Aorta (tissue), 5 donors: Measurements from ENCODE around the gene GPC3. TPM values are rescaled to one million over a fixed set of nuclear protein-coding genes. Genes with fewer than 3 reads are reported as not detected.

ENCODE experiments used
- ATAC-seq: fragments of 200-7000 bp; cut with Tn5 transposase; one replicate; pipeline ENCODE4 v1.9.1; 2022; ENCODE audit warnings: moderate library complexity; ENCODE audit not compliant: low FRiP score
- DNase-seq, 2 donors: peaks; one replicate each; pipeline ENCODE4 v3.0.0-alpha.2; 2020
- H3K27ac ChIP-seq, 2 donors: one replicate each; pipeline ENCODE4 v1.5.1; 2013; ENCODE audit warnings: low read length in 2 of 2, mild to moderate bottlenecking in 2 of 2, moderate library complexity in 2 of 2, control low read depth in 1 of 2, inconsistent platforms in 1 of 2, low read depth in 1 of 2
- H3K27me3 ChIP-seq, 2 donors: one replicate each; pipeline ENCODE4 v1.6.1; 2013; ENCODE audit warnings: control low read depth in 1 of 2, low read length in 1 of 2, mild to moderate bottlenecking in 1 of 2, moderate library complexity in 1 of 2; ENCODE audit not compliant: insufficient read depth in 2 of 2, control insufficient read depth in 1 of 2
- H3K36me3 ChIP-seq, 2 donors: one replicate each; pipeline ENCODE4 v1.6.1; 2013; ENCODE audit warnings: control low read depth in 1 of 2, low read length in 1 of 2, mild to moderate bottlenecking in 1 of 2; ENCODE audit not compliant: insufficient read depth in 2 of 2, control insufficient read depth in 1 of 2
- H3K4me1 ChIP-seq, 2 donors: one replicate each; pipeline ENCODE4 v1.6.1; 2013; ENCODE audit warnings: low read length in 2 of 2, control low read depth in 1 of 2, mild to moderate bottlenecking in 1 of 2, moderate library complexity in 1 of 2; ENCODE audit not compliant: insufficient read depth in 2 of 2, control insufficient read depth in 1 of 2
- H3K4me3 ChIP-seq, 2 donors: one replicate each; pipeline ENCODE4 v1.5.1; 2013; ENCODE audit warnings: low read length in 2 of 2, control low read depth in 1 of 2, mild to moderate bottlenecking in 1 of 2
- H3K9me3 ChIP-seq: one replicate; pipeline ENCODE4 v1.6.1; 2013; ENCODE audit warnings: mild to moderate bottlenecking, low read length; ENCODE audit not compliant: control insufficient read depth
- WGBS, 2 donors: extraction: QIAGEN DNeasy Blood & Tissue Kit; methylation state at CpG; one replicate each; pipeline ENCODE4 v1.1.7; 2013; 5-methylcytosine and 5-hydroxymethylcytosine counted together
- intact Hi-C, 2 donors: fragments of 100-400 bp; cut with DNase I; formaldehyde crosslinking; loops; one replicate each; pipeline versions ENCODE4 v1.14.2 to v1.15.0; 2022
- polyA plus RNA-seq, 2 donors: library from polyadenylated mRNA; stranded (reverse); fragments of 200-250 nt; gene quantifications; one replicate each; pipeline ENCODE4 v1.2.3, GENCODE V29; 2013
- total RNA-seq, 2 donors: library from RNA; stranded (reverse); fragmentation: NEBNext Ultra II Directional; extraction: Animal tissue kit (Norgen Biotek cat#: 25700); gene quantifications; one replicate each; pipeline ENCODE4 v1.2.1, GENCODE V29; 2021
- donor health status: healthy with polysubstance abuse.
- donor health status: Bipolar disorder and iron deficiency.
- donor health status: DM: no; HTN: no; CAD: no.
- donor health status: DM: no; HTN: no; CAD: no.
- donor health status: DM: yes; HTN: yes; CAD: no.

The GPC3 gene
- total and polyA plus RNA-seq, 4 donors = 1.1 to 13.2 (median 5.0) TPM

DNA sequence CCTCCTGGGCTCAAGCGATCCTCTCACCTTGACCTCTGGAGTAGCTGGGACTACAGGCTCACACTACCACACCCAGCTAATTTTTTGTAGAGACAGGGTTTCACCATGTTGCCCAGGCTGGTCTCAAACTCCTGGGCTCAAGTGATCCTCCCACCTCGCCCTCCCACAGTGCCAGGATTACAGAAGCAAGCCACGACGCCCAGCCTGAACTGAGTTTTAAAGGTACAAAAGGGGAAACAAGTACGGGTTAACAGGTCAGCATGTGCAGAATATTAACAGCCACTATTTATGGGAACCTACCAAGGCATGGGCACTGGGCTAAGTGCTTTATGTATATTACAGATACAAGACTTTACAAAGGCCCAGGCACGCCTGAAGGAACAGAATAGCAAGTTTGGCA lies 405.8 kb downstream of the GPC3 start:
- Histone ChIP-seq H3K36me3 (no peaks in the 10 kb centered on the region), H3K27me3 (no peaks in the 10 kb centered on the region), H3K27ac (no peak overlapping the region), H3K4me1 (peaks cover 0 to 1% of the 10 kb centered on the region in 2 donors), H3K9me3 (no peaks in the 10 kb centered on the region), H3K4me3 (no peak overlapping the region)
- ATAC-seq = no peak
- 80 to 95% methylated on average over 6 of the region's 6 CpGs for WGBS, 2 donors
- DNase-seq = no peak
- intact Hi-C loops = no loop called here

DNA sequence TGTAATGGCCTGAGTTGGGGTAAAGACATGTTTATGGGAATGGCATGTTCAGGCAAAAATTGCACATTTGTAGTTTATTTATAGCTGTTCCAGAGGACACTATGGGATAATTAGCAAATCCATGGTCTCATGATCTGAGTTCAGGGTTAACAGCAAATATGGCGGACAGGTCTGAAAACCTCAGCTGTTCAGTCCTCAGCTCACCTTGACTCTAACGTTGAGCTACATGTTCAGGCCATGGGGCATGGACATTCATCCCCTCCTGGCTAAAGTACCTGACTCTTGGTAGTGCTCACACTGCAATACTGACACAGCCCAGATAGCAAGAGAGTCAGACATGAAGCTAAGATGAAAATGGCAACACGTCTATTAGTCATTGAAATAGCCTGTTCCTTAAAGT lies 408.5 kb downstream of the GPC3 start:
- intact Hi-C loops = no loop called here
- no peaks in the 10 kb centered on the region for H3K36me3 ChIP-seq
- H3K27ac ChIP-seq = no peak overlapping the region
- H3K27me3 ChIP-seq = no peaks in the 10 kb centered on the region
- no peak for DNase-seq
- 76 to 95% methylated on average over 3 of the region's 3 CpGs for WGBS, 2 donors
- no peaks in the 10 kb centered on the region for H3K9me3 ChIP-seq
- no peak overlapping the region for H3K4me3 ChIP-seq
- peaks cover 0 to 1% of the 10 kb centered on the region in 2 donors for H3K4me1 ChIP-seq
- ATAC-seq = no peak

- no peaks in the 10 kb centered on the region for H3K36me3 ChIP-seq
- DNase-seq = no peak
- H3K4me3 ChIP-seq = no peak overlapping the region
- H3K9me3 ChIP-seq = no peaks in the 10 kb centered on the region
- H3K4me1 ChIP-seq = no peaks in the 10 kb centered on the region
- ATAC-seq = no peak
- intact Hi-C loops = no loop called here
- 86 to 98% methylated on average over 5 of the region's 5 CpGs for WGBS, 2 donors
- no peaks in the 10 kb centered on the region for H3K27me3 ChIP-seq
- no peak overlapping the region for H3K27ac ChIP-seq
Observed at GRCh38 chrX:133575501-133576136, 409.8 kb downstream of the GPC3 start.

DNA sequence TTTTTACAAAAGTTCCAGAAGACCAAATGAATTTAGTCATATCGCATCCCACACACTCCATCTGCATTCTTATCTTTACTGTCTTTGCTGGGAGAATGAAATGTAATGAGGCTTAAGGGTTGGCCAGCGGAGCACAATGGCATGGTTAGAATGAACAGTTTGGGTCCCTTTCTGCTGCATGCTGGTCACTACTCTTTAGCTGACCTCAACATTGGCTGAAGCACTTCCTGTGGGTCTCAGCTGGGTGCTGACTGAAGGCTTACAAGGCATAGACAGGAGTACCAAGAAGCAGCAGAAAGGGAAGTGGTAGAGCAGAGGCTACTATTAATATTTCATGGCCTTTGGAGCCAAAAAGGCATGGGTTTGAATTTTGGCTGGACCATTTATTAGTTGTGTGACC lies 410.7 kb downstream of the GPC3 start:
- DNase-seq (no peak), ATAC-seq (no peak)
- H3K9me3 ChIP-seq = no peaks in the 10 kb centered on the region
- no peak overlapping the region for H3K4me3 ChIP-seq
- intact Hi-C loops = no loop called here
- H3K27ac ChIP-seq = no peak overlapping the region
- no peaks in the 10 kb centered on the region for H3K27me3 ChIP-seq
- no peaks in the 10 kb centered on the region for H3K4me1 ChIP-seq
- no peaks in the 10 kb centered on the region for H3K36me3 ChIP-seq
- 84% methylated on average over 2 of the region's 2 CpGs for WGBS, 2 donors

GRCh38 chrX:133570549-133570948 lies 414.8 kb downstream of the GPC3 start:
- DNase-seq (no peak), ATAC-seq (no peak)
- no peak overlapping the region for H3K4me3 ChIP-seq
- intact Hi-C loops = no loop called here
- no peaks in the 10 kb centered on the region for H3K36me3 ChIP-seq
- 44 to 77% methylated on average over 1 of the region's 1 CpG for WGBS, 2 donors
- H3K27ac ChIP-seq = no peak overlapping the region
- no peaks in the 10 kb centered on the region for H3K27me3 ChIP-seq
- H3K9me3 ChIP-seq = no peaks in the 10 kb centered on the region
- H3K4me1 ChIP-seq = no peaks in the 10 kb centered on the region

GRCh38 chrX:133569217-133569616 lies 416.2 kb downstream of the GPC3 start:
- H3K9me3 ChIP-seq = no peaks in the 10 kb centered on the region
- no peaks in the 10 kb centered on the region for H3K27me3 ChIP-seq
- DNase-seq = no peak
- intact Hi-C loops = loop anchor here in 1 of 2 donors (10.0 kb wide), 2 partner anchors 76 to 154 kb away; partner anchors contain the start of gene GPC4
- ATAC-seq = no peak
- H3K36me3 ChIP-seq = no peaks in the 10 kb centered on the region
- no peak overlapping the region for H3K4me3 ChIP-seq
- no peak overlapping the region for H3K27ac ChIP-seq
- no peaks in the 10 kb centered on the region for H3K4me1 ChIP-seq

- intact Hi-C loops = loop anchor here in 1 of 2 donors (10.0 kb wide), 2 partner anchors 77 to 153 kb away; partner anchors contain the start of gene GPC4
- WGBS, 2 donors = 50 to 98% methylated on average over 1 of the region's 1 CpG
- Histone ChIP-seq H3K27ac (no peak overlapping the region), H3K36me3 (no peaks in the 10 kb centered on the region), H3K27me3 (no peaks in the 10 kb centered on the region), H3K9me3 (no peaks in the 10 kb centered on the region), H3K4me3 (no peak overlapping the region), H3K4me1 (no peaks in the 10 kb centered on the region)
- DNase-seq (no peak), ATAC-seq (no peak)
Observed at GRCh38 chrX:133568109-133568508, 417.3 kb downstream of the GPC3 start.

GRCh38 chrX:133566876-133567275 lies 418.5 kb downstream of the GPC3 start:
- no peak overlapping the region for H3K27ac ChIP-seq
- no peaks in the 10 kb centered on the region for H3K27me3 ChIP-seq
- 96 to 100% methylated on average over 1 of the region's 1 CpG for WGBS, 2 donors
- DNase-seq (no peak), ATAC-seq (no peak)
- H3K36me3 ChIP-seq = no peaks in the 10 kb centered on the region
- intact Hi-C loops = loop anchor here in 1 of 2 donors (10.0 kb wide), 2 partner anchors 78 to 152 kb away; partner anchors contain the start of gene GPC4
- H3K4me3 ChIP-seq = no peak overlapping the region
- H3K4me1 ChIP-seq = no peaks in the 10 kb centered on the region
- no peaks in the 10 kb centered on the region for H3K9me3 ChIP-seq

GRCh38 chrX:133563705-133564104 lies 421.7 kb downstream of the GPC3 start:
- no peaks in the 10 kb centered on the region for H3K9me3 ChIP-seq
- H3K4me1 ChIP-seq = no peaks in the 10 kb centered on the region
- peak overlapping the region in 1 of 2 donors; percentile 35 for H3K27ac ChIP-seq
- H3K36me3 ChIP-seq = no peaks in the 10 kb centered on the region
- no peaks in the 10 kb centered on the region for H3K27me3 ChIP-seq
- H3K4me3 ChIP-seq = no peak overlapping the region
- no peak for DNase-seq
- ATAC-seq = peak; percentile 57
- WGBS, 2 donors = 47 to 54% methylated on average over 2 of the region's 2 CpGs
- intact Hi-C loops = loop anchor here in 1 of 2 donors (10.0 kb wide), 2 partner anchors 81 to 149 kb away; partner anchors contain the start of gene GPC4
